Measurements from ENCODE around the gene BAG5. TPM values are rescaled to one million over a fixed set of nuclear protein-coding genes. Genes with fewer than 3 reads are reported as not detected.

Gene BAG5
- total RNA-seq, 4 donors from 2014 or later, result 13.8 to 43.6 (median 33.1) TPM

GRCh38 chr14:103535891-103536565 lies 26.4 kb downstream of the BAG5 start:
- H3K9me3 ChIP-seq, result no peaks in the 10 kb centered on the region
- no peak for DNase-seq
- intact Hi-C loops (cut with DNase I; ENCODE audit: low total_unique reads), result no loop called here

GRCh38 chr14:103535081-103535890 lies 27.2 kb downstream of the BAG5 start:
- no peaks in the 10 kb centered on the region for H3K27me3 ChIP-seq
- peak overlapping the region; percentile 89 to 90 for H3K27ac ChIP-seq
- intact Hi-C loops (cut with DNase I; ENCODE audit: low total_unique reads), result no loop called here
- no peaks in the 10 kb centered on the region for H3K36me3 ChIP-seq
- H3K9me3 ChIP-seq, result no peaks in the 10 kb centered on the region
- H3K4me1 ChIP-seq, result peaks cover 0 to 35% of the 10 kb centered on the region in 2 donors
- peak in 1 of 2 donors; percentile 65 for DNase-seq
- H3K4me3 ChIP-seq, result no peak overlapping the region
- TF ChIP-seq POLR2A (IDR thresholded peaks at IDR 0.05), result no peak

More at GRCh38 chr14:103535891-103536565, 26.4 kb downstream of the BAG5 start:
- Histone ChIP-seq H3K27me3 (no peaks in the 10 kb centered on the region), H3K4me1 (peaks cover 0 to 40% of the 10 kb centered on the region in 2 donors), H3K36me3 (no peaks in the 10 kb centered on the region), H3K4me3 (no peak overlapping the region), H3K27ac (peak overlapping the region; percentile 89 to 90)
- no peak for TF ChIP-seq POLR2A (IDR thresholded peaks at IDR 0.05)

GRCh38 chr14:103534576-103535061 lies 27.8 kb downstream of the BAG5 start:
- H3K27ac ChIP-seq, result peak overlapping the region; percentile 89 to 90
- H3K27me3 ChIP-seq, result no peaks in the 10 kb centered on the region
- intact Hi-C loops (cut with DNase I; ENCODE audit: low total_unique reads), result no loop called here
- H3K4me3 ChIP-seq, result no peak overlapping the region
- peaks cover 0 to 41% of the 10 kb centered on the region in 2 donors for H3K4me1 ChIP-seq
- peak; percentile 73 to 75 for DNase-seq
- H3K9me3 ChIP-seq, result no peaks in the 10 kb centered on the region
- no peaks in the 10 kb centered on the region for H3K36me3 ChIP-seq
- TF ChIP-seq POLR2A (IDR thresholded peaks at IDR 0.05), result no peak
- no peak for TF ChIP-seq CTCF (IDR thresholded peaks at IDR 0.05)

- no peak for DNase-seq
- Histone ChIP-seq H3K4me1 (peaks cover 0 to 38% of the 10 kb centered on the region in 2 donors), H3K4me3 (no peak overlapping the region), H3K36me3 (no peaks in the 10 kb centered on the region), H3K27ac (peak overlapping the region; percentile 89 to 90), H3K27me3 (no peaks in the 10 kb centered on the region), H3K9me3 (no peaks in the 10 kb centered on the region)
- TF ChIP-seq CTCF (IDR thresholded peaks at IDR 0.05) (no peak), POLR2A (IDR thresholded peaks at IDR 0.05) (no peak)
- intact Hi-C loops (cut with DNase I; ENCODE audit: low total_unique reads), result no loop called here
Measured at GRCh38 chr14:103533999-103534575, 28.4 kb downstream of the BAG5 start.

- no peaks in the 10 kb centered on the region for H3K27me3 ChIP-seq
- no peaks in the 10 kb centered on the region for H3K9me3 ChIP-seq
- TF ChIP-seq POLR2A (IDR thresholded peaks at IDR 0.05) (peak in 1 of 2 donors; percentile 7), CTCF (IDR thresholded peaks at IDR 0.05) (peak in 1 of 4 experiments; percentile 31)
- H3K4me1 ChIP-seq, result peaks cover 0 to 34% of the 10 kb centered on the region in 2 donors
- peak overlapping the region; percentile 89 to 90 for H3K27ac ChIP-seq
- H3K36me3 ChIP-seq, result no peaks in the 10 kb centered on the region
- intact Hi-C loops (cut with DNase I; ENCODE audit: low total_unique reads), result no loop called here
- DNase-seq, result peak; percentile 81 to 82
- no peak overlapping the region for H3K4me3 ChIP-seq
Measured at GRCh38 chr14:103533137-103533998, 29.1 kb downstream of the BAG5 start.

Measured in uterus (tissue), 4 donors.